Activated B cell treated with CpG ODN at 0.5 μM for 24 hours (primary cell): ENCODE data around the gene NRIP1. TPM values are rescaled to one million over a fixed set of nuclear protein-coding genes. Genes with fewer than 3 reads are reported as not detected.

Experiments used
- ATAC-seq: fragments of 200-7000 bp; cut with Tn5 transposase; one replicate; pipeline ENCODE4 v1.10.0; 2021; ENCODE audit warnings: low read depth, mild to moderate bottlenecking, moderate library complexity
- CTCF ChIA-PET: fragments of 350-600 bp; sonication (Branson Sonifier 250); formaldehyde crosslinking; loops from one replicate; lab custom pipeline; 2021; ENCODE audit warnings: antibody characterized with exemption; lab: Charles Lee
- POLR2A ChIA-PET: fragments of 350-600 bp; sonication (Branson Sonifier 250); formaldehyde crosslinking; loops from one replicate; lab custom pipeline; 2021; ENCODE audit warnings: antibody characterized with exemption; lab: Charles Lee
- DNase-seq: peaks from one replicate; pipeline ENCODE4 v3.0.0; 2022
- H3K27ac Mint-ChIP-seq: one replicate; pipeline ENCODE4 v1.8.0; 2020; ENCODE audit warnings: mixed read lengths
- H3K27me3 Mint-ChIP-seq: one replicate; pipeline ENCODE4 v1.8.0; 2021; ENCODE audit warnings: mixed read lengths
- H3K36me3 Mint-ChIP-seq: one replicate; pipeline ENCODE4 v1.8.0; 2021; ENCODE audit warnings: low read depth, mixed read lengths
- H3K4me1 Mint-ChIP-seq: one replicate; pipeline ENCODE4 v1.8.0; 2021; ENCODE audit warnings: mixed read lengths
- H3K4me3 Mint-ChIP-seq: one replicate; pipeline ENCODE4 v1.8.0; 2020; ENCODE audit warnings: mild to moderate bottlenecking, mixed read lengths
- H3K9me3 Mint-ChIP-seq: one replicate; pipeline ENCODE4 v1.8.0; 2020; ENCODE audit warnings: mixed read lengths
- intact Hi-C: fragments of 100-400 bp; cut with micrococcal nuclease; formaldehyde crosslinking; loops from one replicate; pipeline ENCODE4 v1.15.1; 2024
- total RNA-seq: library from RNA; stranded (reverse); gene quantifications from 2 replicates; pipeline ENCODE4 v1.2.3, GENCODE V29; 2022
- TF ChIP-seq, protein P1 (sequence below): fragments of 200-600 bp; IDR thresholded peaks from one replicate; pipeline ENCODE4 v1.8.0; 2022; ENCODE audit warnings: antibody characterized with exemption, mild to moderate bottlenecking

The NRIP1 gene
- total RNA-seq, 1 donor from 2014 or later: 26.6 TPM

DNA sequence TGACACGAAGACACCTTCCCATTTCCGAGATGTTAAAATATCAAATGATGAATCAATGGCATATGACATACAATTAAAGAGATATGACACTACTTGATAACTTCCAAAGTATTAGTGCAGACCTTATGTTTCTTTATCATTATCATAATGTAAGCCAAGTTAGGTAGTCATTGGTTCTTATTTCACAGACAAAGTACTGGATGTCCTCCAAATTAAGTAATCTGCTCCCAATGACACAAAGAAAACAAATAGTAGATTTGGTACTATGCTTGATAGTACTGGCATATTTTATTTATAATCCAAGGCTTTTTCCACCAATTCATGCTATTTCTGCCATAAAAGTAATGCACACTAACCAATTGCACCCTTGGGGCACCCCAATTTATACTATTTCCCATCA lies 11.9 kb upstream of the NRIP1 start:
- no peaks in the 10 kb centered on the region for H3K9me3 Mint-ChIP-seq
- ATAC-seq (no peak), DNase-seq (no peak)
- intact Hi-C loops: no loop called here
- H3K27me3 Mint-ChIP-seq: peaks cover 2% of the 10 kb centered on the region
- TF ChIP-seq, protein P1, sequence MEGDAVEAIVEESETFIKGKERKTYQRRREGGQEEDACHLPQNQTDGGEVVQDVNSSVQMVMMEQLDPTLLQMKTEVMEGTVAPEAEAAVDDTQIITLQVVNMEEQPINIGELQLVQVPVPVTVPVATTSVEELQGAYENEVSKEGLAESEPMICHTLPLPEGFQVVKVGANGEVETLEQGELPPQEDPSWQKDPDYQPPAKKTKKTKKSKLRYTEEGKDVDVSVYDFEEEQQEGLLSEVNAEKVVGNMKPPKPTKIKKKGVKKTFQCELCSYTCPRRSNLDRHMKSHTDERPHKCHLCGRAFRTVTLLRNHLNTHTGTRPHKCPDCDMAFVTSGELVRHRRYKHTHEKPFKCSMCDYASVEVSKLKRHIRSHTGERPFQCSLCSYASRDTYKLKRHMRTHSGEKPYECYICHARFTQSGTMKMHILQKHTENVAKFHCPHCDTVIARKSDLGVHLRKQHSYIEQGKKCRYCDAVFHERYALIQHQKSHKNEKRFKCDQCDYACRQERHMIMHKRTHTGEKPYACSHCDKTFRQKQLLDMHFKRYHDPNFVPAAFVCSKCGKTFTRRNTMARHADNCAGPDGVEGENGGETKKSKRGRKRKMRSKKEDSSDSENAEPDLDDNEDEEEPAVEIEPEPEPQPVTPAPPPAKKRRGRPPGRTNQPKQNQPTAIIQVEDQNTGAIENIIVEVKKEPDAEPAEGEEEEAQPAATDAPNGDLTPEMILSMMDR: no peak
- ChIA-PET POLR2A (no interaction called here), CTCF (no interaction called here)
- no peaks in the 10 kb centered on the region for H3K4me1 Mint-ChIP-seq
- H3K27ac Mint-ChIP-seq: no peak overlapping the region
- no peaks in the 10 kb centered on the region for H3K36me3 Mint-ChIP-seq
- no peak overlapping the region for H3K4me3 Mint-ChIP-seq

DNA sequence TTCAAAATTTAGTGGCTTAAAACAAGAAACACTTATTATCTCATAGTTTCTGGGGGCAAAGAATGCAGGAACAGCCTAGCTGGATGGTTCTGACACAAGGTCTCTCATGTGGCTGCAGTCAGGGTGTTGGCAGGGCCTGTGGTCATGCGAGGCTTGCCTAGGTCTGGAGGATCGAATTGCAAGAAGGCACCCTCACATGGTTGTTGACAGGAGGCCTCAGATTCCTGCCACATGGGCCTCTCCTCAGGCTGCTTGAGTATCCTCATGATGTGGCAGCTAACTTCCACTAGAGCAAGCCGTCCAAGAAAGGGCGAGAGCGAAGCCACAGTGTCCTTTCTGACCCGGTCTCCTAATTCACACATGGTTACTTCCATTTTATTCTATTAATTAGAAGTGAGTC lies 6.2 kb upstream of the NRIP1 start:
- no peak overlapping the region for H3K4me3 Mint-ChIP-seq

DNA sequence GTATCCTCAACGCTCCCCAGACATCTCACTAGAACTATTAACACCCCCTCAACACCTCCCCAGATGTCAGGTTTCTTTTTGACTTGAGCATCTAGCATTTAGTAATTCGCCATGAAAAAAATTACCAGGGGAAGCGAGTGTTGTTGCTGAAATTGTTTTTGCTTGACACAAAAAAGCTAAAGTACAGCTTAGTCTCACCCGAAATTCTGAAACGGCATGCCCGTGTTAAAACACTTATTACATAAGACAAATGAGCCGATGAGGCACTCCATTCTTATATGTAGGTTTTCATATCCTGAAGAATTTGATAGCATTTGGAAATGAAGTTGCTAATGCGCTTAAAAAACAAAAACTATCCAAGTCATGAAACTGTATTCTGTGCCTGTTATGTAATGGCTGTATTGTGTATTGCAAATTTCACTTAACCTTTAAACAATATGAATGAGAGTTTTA lies 1.3 kb upstream of the NRIP1 start:
- CTCF ChIA-PET: no interaction called here
- Mint-ChIP-seq H3K4me1 (peaks cover 34% of the 10 kb centered on the region), H3K9me3 (no peaks in the 10 kb centered on the region), H3K27ac (peak overlapping the region; percentile 96), H3K4me3 (peak overlapping the region; percentile 98), H3K27me3 (no peaks in the 10 kb centered on the region), H3K36me3 (peaks cover 11% of the 10 kb centered on the region)
- TF ChIP-seq, protein P1: no peak
- POLR2A ChIA-PET: interaction anchor here (0.6 to 2.2 kb wide), 6 partner anchors 14 to 196 kb away, joined by 3 to 9 read pairs (median 8); no protein-coding TSS in a partner anchor
- intact Hi-C loops: loop anchor here (5.0 kb wide), 2 partner anchors 141 to 534 kb away; no protein-coding TSS in a partner anchor
- no peak for ATAC-seq
- DNase-seq: no peak

More for the DNA sequence above, 6.2 kb upstream of the NRIP1 start:
- TF ChIP-seq, protein P1: no peak
- ATAC-seq (no peak), DNase-seq (no peak)
- Mint-ChIP-seq H3K9me3 (no peaks in the 10 kb centered on the region), H3K4me1 (peaks cover 5% of the 10 kb centered on the region), H3K27ac (no peak overlapping the region), H3K36me3 (peaks cover 3% of the 10 kb centered on the region), H3K27me3 (no peaks in the 10 kb centered on the region)
- intact Hi-C loops: no loop called here
- POLR2A ChIA-PET: no interaction called here
- CTCF ChIA-PET: no interaction called here

DNA sequence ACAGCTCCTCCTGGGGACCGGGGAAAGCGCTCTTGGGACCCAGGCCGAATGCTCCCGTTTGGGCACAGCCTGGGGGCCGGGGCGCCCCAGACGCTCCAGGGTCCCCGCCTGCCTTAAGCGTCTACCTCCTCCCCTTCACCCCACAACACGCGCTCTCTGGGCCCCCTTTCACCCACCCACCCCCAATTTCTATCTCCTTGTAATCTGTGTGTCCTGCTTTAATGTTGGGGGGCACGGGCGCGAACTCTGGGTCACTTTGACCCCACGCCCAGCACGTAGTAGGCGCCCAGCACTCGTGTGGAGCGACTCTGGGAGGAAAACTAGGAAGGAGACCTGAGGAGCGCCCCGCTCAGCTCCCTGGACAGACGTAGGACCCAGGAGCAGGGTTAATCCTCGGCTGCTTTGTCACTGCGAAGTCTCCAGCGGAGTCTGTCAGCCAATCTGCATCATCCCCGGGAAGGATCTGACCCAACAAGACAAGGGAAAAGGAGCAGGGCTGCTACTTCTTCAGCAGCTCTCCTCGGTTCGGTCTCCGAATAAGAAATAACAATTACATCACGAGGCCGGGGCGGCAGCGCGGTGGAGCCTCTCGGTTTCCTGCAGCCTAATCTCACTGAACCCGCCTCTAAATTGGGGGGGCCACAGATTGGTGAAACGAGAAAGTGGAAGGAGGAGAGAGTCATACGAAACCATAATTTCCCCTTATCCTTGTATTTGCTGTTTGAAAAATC lies 757 bp upstream of the NRIP1 start:
- peak; percentile 51 for DNase-seq

More for the DNA sequence above, 757 bp upstream of the NRIP1 start:
- Mint-ChIP-seq H3K27ac (peak overlapping the region; percentile 96), H3K27me3 (no peaks in the 10 kb centered on the region), H3K36me3 (peaks cover 11% of the 10 kb centered on the region), H3K9me3 (no peaks in the 10 kb centered on the region), H3K4me3 (peak overlapping the region; percentile 98), H3K4me1 (peaks cover 40% of the 10 kb centered on the region)
- ATAC-seq: peak; percentile 29
- ChIA-PET POLR2A (interaction anchor here (0.6 to 2.2 kb wide), 20 partner anchors 9 to 682 kb away, joined by 3 to 12 read pairs (median 5); partner anchors contain the start of gene HSPA13), CTCF (no interaction called here)
- TF ChIP-seq, protein P1: no peak
- intact Hi-C loops: loop anchor here (1.0 to 5.0 kb wide), 8 partner anchors 63 to 682 kb away; partner anchors contain the start of gene HSPA13
